ENCODE results near the gene PRKCD.

- TF ChIP-seq POLR2A (IDR thresholded peaks at IDR 0.05) = no peak
- TF ChIP-seq CTCF (IDR thresholded peaks at IDR 0.05) = no peak
Measured at GRCh38 chr3:53123953-53124352, 37.1 kb upstream of the PRKCD start.
